Loucy (cell line): ENCODE data around the gene RELL1.

ENCODE experiments used
- H2AFZ ChIP-seq: fragments of 200-600 bp; sonication (generic); 2 replicates; pipeline ENCODE4 v1.6.0; 2016; ENCODE audit warnings: antibody characterized with exemption, mild to moderate bottlenecking, low read length, moderate library complexity
- H3F3A ChIP-seq: fragments of 200-600 bp; 2 replicates; pipeline ENCODE4 v1.6.0; 2016; ENCODE audit warnings: antibody characterized with exemption, low read depth, mild to moderate bottlenecking
- H3K27me3 ChIP-seq: fragments of 200-600 bp; sonication (generic); 2 replicates; pipeline ENCODE4 v1.6.1; 2014; ENCODE audit warnings: low read length, mild to moderate bottlenecking; ENCODE audit not compliant: insufficient read depth, poor library complexity, severe bottlenecking
- H3K36me3 ChIP-seq: fragments of 200-600 bp; sonication (generic); 2 replicates; pipeline ENCODE4 v1.6.1; 2016; ENCODE audit warnings: low read length; ENCODE audit not compliant: insufficient read depth
- H3K4me1 ChIP-seq: fragments of 200-600 bp; sonication (generic); 2 replicates; pipeline ENCODE4 v1.5.1; 2014; ENCODE audit warnings: low read length, mild to moderate bottlenecking; ENCODE audit not compliant: insufficient read depth, poor library complexity, severe bottlenecking
- H3K4me2 ChIP-seq: fragments of 200-600 bp; sonication (generic); 2 replicates; pipeline ENCODE4 v1.6.0; 2014; ENCODE audit warnings: antibody characterized with exemption, low read length, low read depth, mild to moderate bottlenecking; ENCODE audit not compliant: poor library complexity, severe bottlenecking
- H3K4me3 ChIP-seq: fragments of 200-600 bp; sonication (generic); 2 replicates; pipeline ENCODE4 v1.5.1; 2014; ENCODE audit warnings: low read length, mild to moderate bottlenecking, mixed read lengths; ENCODE audit not compliant: poor library complexity, severe bottlenecking
- H3K79me2 ChIP-seq: fragments of 200-600 bp; sonication (generic); 2 replicates; pipeline ENCODE4 v1.6.1; 2014; ENCODE audit warnings: low read length; ENCODE audit not compliant: insufficient read depth
- H3K9ac ChIP-seq: fragments of 200-600 bp; sonication (generic); 2 replicates; pipeline ENCODE4 v1.6.0; 2014; ENCODE audit warnings: mild to moderate bottlenecking, low read depth, low read length, moderate library complexity; ENCODE audit not compliant: poor library complexity, severe bottlenecking
- H3K9me2 ChIP-seq: fragments of 200-600 bp; sonication (generic); replicated peaks from 2 replicates; pipeline ENCODE4 v1.6.1; 2016; ENCODE audit warnings: low read depth, low read length, mixed read lengths
- H3K9me3 ChIP-seq: fragments of 200-600 bp; sonication (generic); 2 replicates; pipeline ENCODE4 v1.6.1; 2014; ENCODE audit warnings: mild to moderate bottlenecking, antibody characterized with exemption, low read length, low read depth; ENCODE audit not compliant: insufficient read depth
- H4K20me1 ChIP-seq: fragments of 200-600 bp; sonication (generic); 2 replicates; pipeline ENCODE4 v1.6.0; 2014; ENCODE audit warnings: antibody characterized with exemption, low read length, mild to moderate bottlenecking; ENCODE audit not compliant: insufficient read depth, poor library complexity, severe bottlenecking
- CTCF ChIP-seq: fragments of 200-600 bp; sonication (generic); conservative IDR thresholded peaks from 2 replicates; pipeline ENCODE4 v1.5.1; 2014; ENCODE audit warnings: mild to moderate bottlenecking, antibody characterized with exemption, low read length
- EZH2phosphoT487 ChIP-seq: fragments of 200-600 bp; IDR thresholded peaks from 2 replicates; pipeline ENCODE4 v1.6.1; 2018; ENCODE audit warnings: antibody characterized with exemption, mild to moderate bottlenecking, moderate library complexity, borderline replicate concordance

RELL1 gene

DNA sequence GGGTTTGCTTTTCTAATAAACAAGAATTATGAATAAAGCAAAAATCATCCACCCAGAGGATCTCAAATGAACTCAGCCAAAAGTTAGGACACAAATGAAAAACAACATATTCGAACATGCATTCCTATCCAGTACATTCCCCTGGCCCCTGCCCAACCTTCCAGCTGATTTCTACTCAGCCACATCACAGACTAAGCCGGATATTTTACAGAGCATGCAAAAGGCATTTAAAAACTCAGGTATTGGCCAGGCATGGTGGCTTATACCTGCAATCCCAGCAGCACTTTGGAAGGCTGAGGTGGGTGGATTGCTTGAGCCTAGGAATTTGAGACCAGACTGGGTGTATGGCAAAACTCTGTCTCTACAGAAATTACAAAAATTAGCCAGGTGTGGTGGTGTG, 54.6 kb downstream of the RELL1 start:
- Histone ChIP-seq H3K4me3 (no peak overlapping the region), H3K9ac (no peak overlapping the region), H3K36me3 (peaks cover 18% of the 10 kb centered on the region; the same call in 1 of the 2 replicates), H3K4me1 (no peaks in the 10 kb centered on the region), H4K20me1 (no peaks in the 10 kb centered on the region), H3K4me2 (no peak overlapping the region), H3K27me3 (no peaks in the 10 kb centered on the region), H3K79me2 (no peaks in the 10 kb centered on the region), H3K9me3 (no peaks in the 10 kb centered on the region), H2AFZ (no peak overlapping the region), H3K9me2 (no peaks in the 10 kb centered on the region), H3F3A (no peaks in the 10 kb centered on the region)
- TF ChIP-seq CTCF (no peak), EZH2phosphoT487 (no peak)

DNA sequence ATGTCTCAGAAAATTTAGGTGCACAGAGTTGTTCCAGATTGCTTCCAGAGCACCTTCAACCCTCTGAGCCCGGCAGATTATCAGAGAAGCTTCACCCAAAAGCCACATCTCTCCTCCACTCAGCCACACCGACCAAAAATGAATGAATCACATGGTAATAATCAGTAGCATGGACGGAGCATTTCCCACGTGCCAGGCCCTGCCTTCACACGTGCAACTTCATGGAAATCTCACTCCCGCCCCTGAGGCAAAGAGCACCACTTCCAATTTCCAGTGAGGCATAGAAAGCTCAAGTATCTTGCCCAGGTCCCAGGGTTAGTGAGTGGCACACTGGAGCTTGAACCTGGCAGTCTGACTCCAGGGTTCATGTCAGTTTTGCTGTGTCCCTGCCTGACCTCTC, 56.5 kb downstream of the RELL1 start:
- no peaks in the 10 kb centered on the region for H3K4me1 ChIP-seq
- no peaks in the 10 kb centered on the region for H3K79me2 ChIP-seq
- TF ChIP-seq EZH2phosphoT487 (no peak), CTCF (no peak)
- no peak overlapping the region for H3K4me2 ChIP-seq
- H3K9me2 ChIP-seq: no peaks in the 10 kb centered on the region
- H3K36me3 ChIP-seq: peaks cover 18% of the 10 kb centered on the region; the same call in 1 of the 2 replicates
- H4K20me1 ChIP-seq: no peaks in the 10 kb centered on the region
- H3K9ac ChIP-seq: no peak overlapping the region
- no peak overlapping the region for H3K4me3 ChIP-seq
- no peaks in the 10 kb centered on the region for H3F3A ChIP-seq
- H3K27me3 ChIP-seq: no peaks in the 10 kb centered on the region
- no peaks in the 10 kb centered on the region for H3K9me3 ChIP-seq
- no peak overlapping the region for H2AFZ ChIP-seq

- H3K27me3 ChIP-seq: no peaks in the 10 kb centered on the region
- no peak overlapping the region for H3K4me2 ChIP-seq
- H4K20me1 ChIP-seq: no peaks in the 10 kb centered on the region
- H3K4me1 ChIP-seq: no peaks in the 10 kb centered on the region
- H3K9me2 ChIP-seq: no peaks in the 10 kb centered on the region
- no peak overlapping the region for H3K9ac ChIP-seq
- no peak for TF ChIP-seq CTCF
- TF ChIP-seq EZH2phosphoT487: no peak
- no peak overlapping the region for H3K4me3 ChIP-seq
- no peaks in the 10 kb centered on the region for H3F3A ChIP-seq
- no peak overlapping the region for H2AFZ ChIP-seq
- peaks cover 18% of the 10 kb centered on the region; the same call in 1 of the 2 replicates for H3K36me3 ChIP-seq
- no peaks in the 10 kb centered on the region for H3K79me2 ChIP-seq
- H3K9me3 ChIP-seq: no peaks in the 10 kb centered on the region
Measured at GRCh38 chr4:37628977-37629609, 57.1 kb downstream of the RELL1 start.
